ENCODE data around the gene FANCG.

Gene FANCG

GRCh38 chr9:35104586-35104985 is 24.8 kb upstream of the FANCG start:
- FAIRE-seq = no peak
- DNase-seq (ENCODE audit: extremely low spot score, insufficient read length, low read depth) = no peak

GRCh38 chr9:35103660-35104191 is 24.0 kb upstream of the FANCG start:
- no peak for FAIRE-seq
- no peak for DNase-seq (ENCODE audit: extremely low spot score, insufficient read length, low read depth)

- peak; percentile 99 for FAIRE-seq
- DNase-seq (ENCODE audit: extremely low spot score, insufficient read length, low read depth) = peak; percentile 90
Measured at GRCh38 chr9:35102769-35103659, 23.3 kb upstream of the FANCG start, which contains the start of gene STOML2. Gene STOML2 (minus strand): TSS chr9:35103131. CDS start chr9:35103094, 37 bp downstream.

GRCh38 chr9:35102465-35102768 is 22.7 kb upstream of the FANCG start:
- FAIRE-seq = no peak
- no peak for DNase-seq (ENCODE audit: extremely low spot score, insufficient read length, low read depth)

GRCh38 chr9:35097573-35097972 is 17.8 kb upstream of the FANCG start:
- FAIRE-seq (no peak), DNase-seq (ENCODE audit: extremely low spot score, insufficient read length, low read depth) (no peak)

- FAIRE-seq (peak; percentile 86), DNase-seq (ENCODE audit: extremely low spot score, insufficient read length, low read depth) (peak; percentile 78)
Measured at GRCh38 chr9:35096035-35096849, 16.5 kb upstream of the FANCG start, which contains the start of gene PIGO. Gene PIGO (minus strand): TSS chr9:35096591. CDS start chr9:35095565, 1,026 bp downstream.

- FAIRE-seq (no peak), DNase-seq (ENCODE audit: extremely low spot score, insufficient read length, low read depth) (no peak)
Measured at GRCh38 chr9:35091536-35091935, 11.8 kb upstream of the FANCG start.

- FAIRE-seq (no peak), DNase-seq (ENCODE audit: extremely low spot score, insufficient read length, low read depth) (no peak)
Measured at GRCh38 chr9:35089434-35089833, 9.7 kb upstream of the FANCG start.

- DNase-seq (ENCODE audit: extremely low spot score, insufficient read length, low read depth) (no peak), FAIRE-seq (no peak)
Measured at GRCh38 chr9:35085078-35085477, 5.3 kb upstream of the FANCG start.

- DNase-seq (ENCODE audit: extremely low spot score, insufficient read length, low read depth) = no peak
- no peak for FAIRE-seq
Measured at GRCh38 chr9:35079041-35079425, 709 bp downstream of the FANCG start.

- FAIRE-seq = no peak
Measured at GRCh38 chr9:35078066-35078465, 1.7 kb downstream of the FANCG start.

GRCh38 chr9:35076848-35077247 is 2.9 kb downstream of the FANCG start:
- FAIRE-seq (no peak), DNase-seq (ENCODE audit: extremely low spot score, insufficient read length, low read depth) (no peak)

More at GRCh38 chr9:35078066-35078465, 1.7 kb downstream of the FANCG start:
- no peak for DNase-seq (ENCODE audit: extremely low spot score, insufficient read length, low read depth)

GRCh38 chr9:35075358-35075757 is 4.4 kb downstream of the FANCG start:
- DNase-seq (ENCODE audit: extremely low spot score, insufficient read length, low read depth) = no peak
- FAIRE-seq = no peak

- FAIRE-seq = no peak
- no peak for DNase-seq (ENCODE audit: extremely low spot score, insufficient read length, low read depth)
Measured at GRCh38 chr9:35074791-35075190, 5.0 kb downstream of the FANCG start.

GRCh38 chr9:35074141-35074540 is 5.6 kb downstream of the FANCG start:
- FAIRE-seq (no peak), DNase-seq (ENCODE audit: extremely low spot score, insufficient read length, low read depth) (no peak)

GRCh38 chr9:35073279-35073612 is 6.5 kb downstream of the FANCG start:
- no peak for FAIRE-seq
- DNase-seq (ENCODE audit: extremely low spot score, insufficient read length, low read depth) = no peak

- DNase-seq (ENCODE audit: extremely low spot score, insufficient read length, low read depth) (peak; percentile 98), FAIRE-seq (peak; percentile 100)
Measured at GRCh38 chr9:35072461-35073278, 7.1 kb downstream of the FANCG start, which contains the start of gene VCP. Gene VCP (minus strand): TSS chr9:35072625. CDS start chr9:35072353, 272 bp downstream.

GRCh38 chr9:35071814-35072460 is 7.8 kb downstream of the FANCG start:
- DNase-seq (ENCODE audit: extremely low spot score, insufficient read length, low read depth) (peak; percentile 53), FAIRE-seq (peak; percentile 78)

Measured in GM18507 (cell line).